Measurements from ENCODE around the gene FOXR2. TPM values are rescaled to one million over a fixed set of nuclear protein-coding genes. Genes with fewer than 3 reads are reported as not detected.

FOXR2 gene
- total RNA-seq, 1 donor from 2014 or later: not detected

- no peak for DNase-seq (ENCODE audit: low read depth)
- no peak for TF ChIP-seq CTCF (conservative IDR thresholded peaks at IDR 0.05; ENCODE audit: low read depth, low read length)
- H3K4me3 ChIP-seq (ENCODE audit: low read depth, low read length): no peak overlapping the region
Measured at GRCh38 chrX:55668084-55668483, 44.9 kb downstream of the FOXR2 start.

Other genes starting within 250 kb of the FOXR2 start
- gene MAGEH1, start 171.3 kb upstream of the FOXR2 start, total RNA-seq: 11.3 and 13.1 TPM in 2 replicates
- 0.80 and 1.0 TPM in 2 replicates for gene USP51, start 133.6 kb upstream of the FOXR2 start, total RNA-seq
- 5.1 and 6.2 TPM in 2 replicates for gene RRAGB, start 94.3 kb downstream of the FOXR2 start, total RNA-seq